ENCODE data around the gene CORT.

- TF ChIP-seq CTCF (conservative IDR thresholded peaks at IDR 0.05; ENCODE audit: low read length) (no peak), EZH2phosphoT487 (IDR thresholded peaks at IDR 0.05; ENCODE audit: borderline replicate concordance, low read depth, low read length) (no peak)
These were observed 25.7 kb downstream of the CORT start for GRCh38 chr1:10475510-10475909.

All from OCI-LY7 (cell line).